Activated CD8-positive, alpha-beta T cell treated with anti-CD3 and anti-CD28 coated beads for 36 hours (primary cell): ENCODE data around the gene RNU5B-1. TPM values are rescaled to one million over a fixed set of nuclear protein-coding genes. Genes with fewer than 3 reads are reported as not detected.
"Not testable (repeated sequence)": the region's sequence is repeated elsewhere in the genome, so short reads cannot be mapped to it uniquely, and the experiment has no call there.

Experiments
- ATAC-seq: fragments of 200-7000 bp; cut with Tn5 transposase; one replicate; pipeline ENCODE4 v1.10.0; 2021; ENCODE audit warnings: mild to moderate bottlenecking, moderate library complexity
- CTCF ChIA-PET: fragments of 350-600 bp; sonication (Branson Sonifier 250); formaldehyde crosslinking; loops from one replicate; lab custom pipeline; 2021; ENCODE audit warnings: antibody characterized with exemption; lab: Charles Lee
- POLR2A ChIA-PET: fragments of 350-600 bp; sonication (Branson Sonifier 250); formaldehyde crosslinking; loops from one replicate; lab custom pipeline; 2021; ENCODE audit warnings: antibody characterized with exemption; lab: Charles Lee
- DNase-seq: peaks from one replicate; pipeline ENCODE4 v3.0.0-alpha.2; 2020
- H3K27ac Mint-ChIP-seq: one replicate; pipeline ENCODE4 v1.8.0; 2021; ENCODE audit warnings: mild to moderate bottlenecking, mixed read lengths
- H3K27me3 Mint-ChIP-seq: one replicate; pipeline ENCODE4 v1.8.0; 2021; ENCODE audit warnings: mixed read lengths
- H3K36me3 Mint-ChIP-seq: one replicate; pipeline ENCODE4 v1.8.0; 2021; ENCODE audit warnings: low read depth, mixed read lengths
- H3K4me1 Mint-ChIP-seq: one replicate; pipeline ENCODE4 v1.8.0; 2021; ENCODE audit warnings: low read depth, mixed read lengths
- H3K4me3 Mint-ChIP-seq: one replicate; pipeline ENCODE4 v1.8.0; 2021; ENCODE audit warnings: mild to moderate bottlenecking, moderate library complexity, mixed read lengths
- H3K9me3 Mint-ChIP-seq: one replicate; pipeline ENCODE4 v1.8.0; 2021; ENCODE audit warnings: mixed read lengths
- CTCF ChIP-seq: fragments of 200-600 bp; IDR thresholded peaks from one replicate; pipeline ENCODE4 v1.8.0; 2022; ENCODE audit warnings: antibody characterized with exemption, mild to moderate bottlenecking
- intact Hi-C: fragments of 100-400 bp; cut with micrococcal nuclease; formaldehyde crosslinking; loops from one replicate; pipeline ENCODE4 v1.10.0; 2022
- total RNA-seq, 2 experiments: library from RNA; stranded (reverse); gene quantifications; one replicate each; pipeline ENCODE4 v1.2.3, GENCODE V29; 2021

Gene RNU5B-1
- total RNA-seq, 2 experiments from 2014 or later = not detected

DNA sequence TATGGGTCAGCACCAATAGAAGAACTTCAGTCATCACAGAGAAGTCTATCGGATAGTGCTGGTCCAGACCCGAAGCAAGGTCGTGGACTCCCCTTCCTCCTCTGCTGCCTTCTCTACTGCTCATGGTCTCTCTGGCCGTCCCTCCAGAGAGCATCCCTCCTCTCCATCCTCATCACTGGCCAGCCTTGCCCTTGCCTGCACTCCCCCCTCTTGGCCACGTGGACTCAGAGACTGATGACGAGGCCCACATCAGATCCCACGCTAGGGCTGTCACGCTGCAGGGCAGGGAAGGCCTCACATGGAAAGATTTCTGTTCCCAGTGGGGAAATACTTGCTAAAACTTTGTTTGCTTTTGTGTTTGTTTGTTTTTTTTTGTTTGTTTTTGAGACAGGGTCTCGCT lies 38.0 kb downstream of the RNU5B-1 start:
- H3K27me3 Mint-ChIP-seq = peaks cover 7% of the 10 kb centered on the region
- no peak overlapping the region for H3K4me3 Mint-ChIP-seq
- DNase-seq = no peak
- H3K36me3 Mint-ChIP-seq = no peaks in the 10 kb centered on the region
- TF ChIP-seq CTCF = no peak
- no peak for ATAC-seq
- H3K9me3 Mint-ChIP-seq = no peaks in the 10 kb centered on the region
- POLR2A ChIA-PET = no interaction called here
- CTCF ChIA-PET = interaction anchor here (1.6 kb wide), 1 partner anchor 41 kb away, joined by 3 read pairs; no protein-coding TSS in a partner anchor
- H3K27ac Mint-ChIP-seq = no peak overlapping the region
- no peaks in the 10 kb centered on the region for H3K4me1 Mint-ChIP-seq
- intact Hi-C loops = no loop called here

- ChIA-PET POLR2A (no interaction called here), CTCF (interaction anchor here (1.6 kb wide), 1 partner anchor 40 kb away, joined by 3 read pairs; no protein-coding TSS in a partner anchor)
- H3K9me3 Mint-ChIP-seq = no peaks in the 10 kb centered on the region
- no peak for TF ChIP-seq CTCF
- ATAC-seq (no peak), DNase-seq (no peak)
- no peak overlapping the region for H3K4me3 Mint-ChIP-seq
- no peaks in the 10 kb centered on the region for H3K4me1 Mint-ChIP-seq
- peaks cover 7% of the 10 kb centered on the region for H3K27me3 Mint-ChIP-seq
- no peak overlapping the region for H3K27ac Mint-ChIP-seq
- intact Hi-C loops = no loop called here
- no peaks in the 10 kb centered on the region for H3K36me3 Mint-ChIP-seq
Measured at GRCh38 chr15:65343374-65343981, 39.0 kb downstream of the RNU5B-1 start.

DNA sequence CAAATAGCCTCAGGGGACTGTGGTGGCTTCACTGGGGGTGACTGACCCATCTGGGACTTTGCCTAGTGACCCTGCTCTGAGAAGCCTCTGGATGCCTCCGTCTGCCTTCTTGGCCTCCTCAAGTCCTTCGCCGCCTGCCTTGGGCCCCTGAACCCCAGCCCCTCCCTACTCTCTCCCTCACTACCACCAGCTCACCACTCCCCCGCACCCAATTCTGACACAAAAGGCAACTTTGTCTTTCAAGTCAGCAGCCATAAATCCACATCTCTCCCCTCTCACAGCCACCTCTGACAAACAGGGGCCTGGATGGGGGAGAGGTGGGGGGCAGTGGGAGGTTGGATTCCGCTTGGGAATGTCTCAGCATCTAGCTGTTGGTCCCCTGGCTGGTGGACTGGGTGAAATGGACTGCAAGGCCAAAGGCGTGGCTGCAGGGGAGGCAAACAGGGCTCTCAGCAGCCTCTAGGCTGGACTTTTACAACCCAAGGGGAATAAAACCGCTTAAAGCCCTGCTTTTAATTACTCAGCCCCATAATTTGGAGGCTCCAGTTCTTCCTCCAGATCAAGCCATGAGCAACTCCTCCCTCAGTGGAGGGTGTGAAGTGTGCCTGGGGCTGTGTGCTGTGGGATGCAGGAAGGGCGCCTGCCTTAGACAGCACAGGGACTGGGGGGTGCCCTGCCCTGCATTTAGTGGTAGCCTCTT lies 39.9 kb downstream of the RNU5B-1 start:
- CTCF ChIA-PET = interaction anchor here (1.6 kb wide), 1 partner anchor 39 kb away, joined by 3 read pairs; no protein-coding TSS in a partner anchor
- ATAC-seq = no peak

DNA sequence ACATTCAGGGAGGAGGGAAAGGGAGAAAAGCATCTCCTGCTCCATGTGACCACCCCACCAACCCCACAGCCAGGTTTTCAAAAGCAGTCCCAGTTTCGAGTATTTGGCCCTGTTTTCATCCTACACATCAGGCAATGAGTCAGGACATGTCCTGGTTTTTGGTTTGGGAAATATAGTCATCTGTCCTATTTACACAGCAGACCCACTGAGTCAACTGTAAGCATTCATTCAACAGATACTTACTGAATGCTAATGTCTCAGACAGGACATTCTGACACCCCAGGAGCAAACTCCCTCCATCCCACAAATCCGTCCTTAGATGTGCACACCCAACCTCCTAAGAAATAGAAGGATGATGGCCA lies 40.4 kb downstream of the RNU5B-1 start:
- no peaks in the 10 kb centered on the region for H3K9me3 Mint-ChIP-seq
- DNase-seq (no peak), ATAC-seq (no peak)
- no peak for TF ChIP-seq CTCF
- intact Hi-C loops = no loop called here
- H3K27me3 Mint-ChIP-seq = peaks cover 5% of the 10 kb centered on the region
- POLR2A ChIA-PET = no interaction called here
- CTCF ChIA-PET = no interaction called here
- H3K27ac Mint-ChIP-seq = no peak overlapping the region
- H3K4me1 Mint-ChIP-seq = no peaks in the 10 kb centered on the region
- no peak overlapping the region for H3K4me3 Mint-ChIP-seq
- no peaks in the 10 kb centered on the region for H3K36me3 Mint-ChIP-seq

More for the DNA sequence above, 39.9 kb downstream of the RNU5B-1 start:
- H3K4me1 Mint-ChIP-seq = no peaks in the 10 kb centered on the region
- intact Hi-C loops = no loop called here
- no peaks in the 10 kb centered on the region for H3K9me3 Mint-ChIP-seq
- H3K36me3 Mint-ChIP-seq = no peaks in the 10 kb centered on the region
- POLR2A ChIA-PET = no interaction called here
- no peak for TF ChIP-seq CTCF
- H3K27me3 Mint-ChIP-seq = peaks cover 7% of the 10 kb centered on the region
- H3K4me3 Mint-ChIP-seq = no peak overlapping the region
- no peak overlapping the region for H3K27ac Mint-ChIP-seq
- DNase-seq = no peak

- no peak for TF ChIP-seq CTCF
- ChIA-PET CTCF (interaction anchor here (1.0 kb wide), 1 partner anchor 38 kb away, joined by 4 read pairs; no protein-coding TSS in a partner anchor), POLR2A (no interaction called here)
- peaks cover 5% of the 10 kb centered on the region for H3K9me3 Mint-ChIP-seq
- DNase-seq (no peak), ATAC-seq (no peak)
- no peak overlapping the region for H3K4me3 Mint-ChIP-seq
- H3K36me3 Mint-ChIP-seq = no peaks in the 10 kb centered on the region
- H3K27ac Mint-ChIP-seq = no peak overlapping the region
- intact Hi-C loops = no loop called here
- peaks cover 8% of the 10 kb centered on the region for H3K27me3 Mint-ChIP-seq
- H3K4me1 Mint-ChIP-seq = no peaks in the 10 kb centered on the region
Measured at GRCh38 chr15:65346856-65347598, 42.5 kb downstream of the RNU5B-1 start.

DNA sequence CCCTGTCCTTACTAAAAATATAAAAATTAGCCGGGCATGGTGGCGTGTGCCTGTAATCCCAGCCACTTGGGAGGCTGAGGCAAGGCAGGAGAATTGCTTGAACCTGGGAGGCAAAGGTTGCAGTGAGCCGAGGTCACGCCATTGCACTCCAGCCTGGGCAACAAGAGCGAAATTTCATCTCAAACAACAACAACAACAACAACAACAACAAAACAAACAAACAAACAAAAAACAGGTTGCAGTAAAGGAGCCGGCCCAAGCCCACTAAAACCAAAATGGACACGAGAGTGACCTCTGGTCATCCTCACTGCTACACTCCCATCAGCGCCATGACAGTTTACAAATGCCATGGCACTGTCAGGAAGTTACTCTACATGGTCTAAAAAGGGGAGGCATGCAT lies 43.3 kb downstream of the RNU5B-1 start:
- H3K27ac Mint-ChIP-seq, H3K36me3 Mint-ChIP-seq, POLR2A ChIA-PET, H3K9me3 Mint-ChIP-seq, H3K4me1 Mint-ChIP-seq, intact Hi-C loops, CTCF ChIA-PET, ATAC-seq, DNase-seq, H3K4me3 Mint-ChIP-seq: not testable (repeated sequence)
- peaks cover 12% of the 10 kb centered on the region for H3K27me3 Mint-ChIP-seq
